Kidney (tissue), 14 donors: ENCODE measurements around the gene GAS7. TPM values are rescaled to one million over a fixed set of nuclear protein-coding genes. Genes with fewer than 3 reads are reported as not detected.

Experiments
- DNase-seq, 5 donors: peaks; one replicate each; pipeline ENCODE4 v3.0.0-alpha.2; 2013 to 2020
- FAIRE-seq: peaks from 2 replicates; lab custom pipeline; 2012; peaks lifted over from hg19 to GRCh38; lab: Jason Lieb, UNC
- H3K27ac ChIP-seq, 2 donors: one replicate each; pipeline ENCODE4 v1.7.0; 2013; ENCODE audit warnings: low read depth in 2 of 2, low read length in 2 of 2, inconsistent platforms in 1 of 2
- H3K27me3 ChIP-seq: one replicate; pipeline ENCODE4 v1.7.1; 2013; ENCODE audit warnings: low read length, inconsistent platforms; ENCODE audit not compliant: control insufficient read depth, insufficient read depth
- H3K36me3 ChIP-seq, 3 donors: one replicate each; pipeline versions ENCODE4 v1.7.0 to v1.7.1; 2013; ENCODE audit warnings: low read length in 3 of 3, control low read depth in 1 of 3, inconsistent platforms in 1 of 3; ENCODE audit not compliant: insufficient read depth in 3 of 3, control insufficient read depth in 2 of 3
- H3K4me1 ChIP-seq, 3 donors: one replicate each; pipeline versions ENCODE4 v1.7.0 to v1.7.1; 2013; ENCODE audit warnings: low read length in 3 of 3, inconsistent platforms in 1 of 3, low read depth in 1 of 3; ENCODE audit not compliant: control insufficient read depth in 2 of 3, insufficient read depth in 2 of 3
- H3K4me3 ChIP-seq, 3 donors: one replicate each; pipeline versions ENCODE4 v1.7.0 to v1.8.1; 2013; ENCODE audit warnings: low read length in 3 of 3, control low read depth in 1 of 3, inconsistent platforms in 1 of 3
- H3K9ac ChIP-seq, 3 donors: one replicate each; pipeline versions ENCODE4 v1.7.0 to v1.7.1; 2013; ENCODE audit warnings: low read length in 3 of 3, control low read depth in 1 of 3, inconsistent platforms in 1 of 3
- H3K9me3 ChIP-seq, 3 donors: one replicate each; pipeline versions ENCODE4 v1.7.0 to v1.7.1; 2013; ENCODE audit warnings: low read length in 3 of 3, control low read depth in 1 of 3, inconsistent platforms in 1 of 3; ENCODE audit not compliant: control insufficient read depth in 2 of 3, insufficient read depth in 1 of 3
- intact Hi-C: fragments of 100-400 bp; cut with DNase I; formaldehyde crosslinking; loops from one replicate; pipeline ENCODE4 v1.11.1; 2022
- polyA plus RNA-seq: library from polyadenylated mRNA; stranded (reverse); fragments of 350-450 nt; fragmentation: Illumina TruSeq; extraction: RNeasy Lipid Tissue Mini Kit (QIAGEN cat#74804); gene quantifications from one replicate; pipeline ENCODE4 v1.2.3, GENCODE V29; 2014; ENCODE audit warnings: low read depth, low replicate concordance; ENCODE audit not compliant: insufficient read depth
- total RNA-seq: library from RNA; stranded (reverse); fragmentation: NEBNext Ultra II Directional; extraction: Animal tissue kit (Norgen Biotek cat#: 25700); gene quantifications from one replicate; pipeline ENCODE4 v1.2.1, GENCODE V29; 2021
- TF ChIP-seq, protein P1 (sequence below): IDR thresholded peaks from 3 replicates; pipeline ENCODE4 v1.5.1; 2012; ENCODE audit warnings: mild to moderate bottlenecking, moderate library complexity, borderline replicate concordance; ENCODE audit not compliant: insufficient read depth; ENCODE audit errors: extremely low read depth
- donor health status: control.
- donor health status: control.
- donor health status: control.
- donor health status: control.
- donor health status: control.
- donor health status: DM: yes; HTN: yes; CAD: no.
- donor health status: Normal renal cell carcinoma (clear cell type).

GAS7 gene
- total and polyA plus RNA-seq, 2 donors from 2014 or later = 1.1 to 20.5 TPM

DNA sequence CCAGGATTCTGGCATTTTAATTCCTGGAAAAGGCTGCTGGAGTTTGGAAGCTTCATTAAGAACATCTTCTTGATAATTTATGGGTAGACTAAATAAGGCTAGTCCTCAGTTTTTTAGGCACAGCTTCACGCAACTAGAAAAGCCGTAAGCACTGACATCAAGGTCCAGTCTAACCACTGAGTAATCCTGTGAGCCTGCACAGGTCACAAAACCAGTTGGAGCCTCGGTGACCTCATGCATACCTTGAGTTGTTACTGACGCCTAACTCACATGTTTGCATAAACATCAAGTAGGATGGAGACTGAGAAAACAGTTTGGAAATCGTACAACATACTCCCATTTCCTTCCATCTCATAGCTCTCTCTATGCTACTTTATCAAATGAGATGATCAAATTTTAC, 229.5 kb downstream of the GAS7 start:
- no peaks in the 10 kb centered on the region for H3K27me3 ChIP-seq
- DNase-seq (peak in 1 of 5 donors; percentile 17), FAIRE-seq (no peak)
- H3K9me3 ChIP-seq = no peaks in the 10 kb centered on the region
- H3K27ac ChIP-seq = no peak overlapping the region
- H3K36me3 ChIP-seq = no peaks in the 10 kb centered on the region
- H3K4me1 ChIP-seq = no peaks in the 10 kb centered on the region
- intact Hi-C loops = no loop called here
- TF ChIP-seq, protein P1, sequence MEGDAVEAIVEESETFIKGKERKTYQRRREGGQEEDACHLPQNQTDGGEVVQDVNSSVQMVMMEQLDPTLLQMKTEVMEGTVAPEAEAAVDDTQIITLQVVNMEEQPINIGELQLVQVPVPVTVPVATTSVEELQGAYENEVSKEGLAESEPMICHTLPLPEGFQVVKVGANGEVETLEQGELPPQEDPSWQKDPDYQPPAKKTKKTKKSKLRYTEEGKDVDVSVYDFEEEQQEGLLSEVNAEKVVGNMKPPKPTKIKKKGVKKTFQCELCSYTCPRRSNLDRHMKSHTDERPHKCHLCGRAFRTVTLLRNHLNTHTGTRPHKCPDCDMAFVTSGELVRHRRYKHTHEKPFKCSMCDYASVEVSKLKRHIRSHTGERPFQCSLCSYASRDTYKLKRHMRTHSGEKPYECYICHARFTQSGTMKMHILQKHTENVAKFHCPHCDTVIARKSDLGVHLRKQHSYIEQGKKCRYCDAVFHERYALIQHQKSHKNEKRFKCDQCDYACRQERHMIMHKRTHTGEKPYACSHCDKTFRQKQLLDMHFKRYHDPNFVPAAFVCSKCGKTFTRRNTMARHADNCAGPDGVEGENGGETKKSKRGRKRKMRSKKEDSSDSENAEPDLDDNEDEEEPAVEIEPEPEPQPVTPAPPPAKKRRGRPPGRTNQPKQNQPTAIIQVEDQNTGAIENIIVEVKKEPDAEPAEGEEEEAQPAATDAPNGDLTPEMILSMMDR = no peak
- H3K4me3 ChIP-seq = no peak overlapping the region
- H3K9ac ChIP-seq = no peak overlapping the region

DNA sequence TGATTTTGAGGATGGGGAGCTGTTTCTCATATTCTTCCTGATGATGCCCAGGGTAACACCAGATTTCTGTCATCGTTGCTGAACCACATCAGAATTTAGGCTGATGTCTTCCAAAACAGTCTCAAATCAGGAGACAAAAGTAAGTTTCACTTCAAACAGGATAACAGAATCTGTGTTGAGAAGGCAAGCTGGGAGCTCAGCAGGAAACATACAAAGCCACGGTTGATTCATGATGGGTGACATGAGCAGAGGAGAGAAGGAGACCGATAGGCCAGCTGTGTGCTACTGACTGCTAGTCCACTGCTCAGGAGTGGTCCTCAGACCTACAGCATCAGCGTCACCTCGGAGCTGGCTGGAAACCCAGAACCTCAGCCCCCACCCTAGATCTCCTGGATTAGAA, 230.4 kb downstream of the GAS7 start:
- intact Hi-C loops = no loop called here
- H3K27me3 ChIP-seq = no peaks in the 10 kb centered on the region
- FAIRE-seq = no peak
- H3K9me3 ChIP-seq = no peaks in the 10 kb centered on the region
- TF ChIP-seq, protein P1 = no peak
- H3K4me3 ChIP-seq = no peak overlapping the region
- no peak overlapping the region for H3K27ac ChIP-seq
- DNase-seq = no peak
- no peaks in the 10 kb centered on the region for H3K4me1 ChIP-seq
- no peak overlapping the region for H3K9ac ChIP-seq
- no peaks in the 10 kb centered on the region for H3K36me3 ChIP-seq

DNA sequence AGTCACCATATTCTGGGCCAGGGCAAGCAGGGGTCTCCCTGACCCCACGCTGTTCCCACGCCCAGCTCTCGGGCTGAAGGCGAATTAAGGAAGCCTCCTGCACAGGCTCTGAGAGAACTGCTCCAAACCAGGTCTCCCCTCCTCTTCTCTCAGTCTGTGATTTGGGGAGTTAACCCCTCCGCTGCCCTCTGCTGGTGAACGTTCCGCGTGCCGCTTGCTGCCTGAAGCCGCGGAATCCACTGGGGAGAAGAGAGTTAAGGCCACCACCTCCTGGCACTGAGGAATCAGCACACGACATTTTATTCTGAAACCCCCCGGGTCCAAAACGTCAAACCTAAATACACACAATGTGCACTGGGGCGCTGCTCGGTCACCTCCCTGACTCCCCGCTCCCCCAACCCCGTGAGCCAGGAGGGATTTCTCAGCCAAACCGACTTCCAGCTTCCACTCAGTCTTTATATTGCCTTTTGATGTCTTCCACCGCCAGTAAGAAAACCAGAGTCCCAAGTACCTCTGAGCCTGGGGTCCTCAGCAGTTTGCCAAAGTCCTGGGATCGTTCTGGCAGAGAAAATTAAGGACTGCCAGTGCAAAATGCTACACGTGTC, 238.9 kb downstream of the GAS7 start:
- Histone ChIP-seq H3K9ac (no peak overlapping the region), H3K27ac (no peak overlapping the region), H3K36me3 (no peaks in the 10 kb centered on the region), H3K4me1 (no peaks in the 10 kb centered on the region), H3K9me3 (no peaks in the 10 kb centered on the region), H3K27me3 (no peaks in the 10 kb centered on the region), H3K4me3 (no peak overlapping the region)
- DNase-seq = peak in 4 of 5 donors; percentile 73 to 84 (median 78)
- TF ChIP-seq, protein P1 = no peak
- FAIRE-seq = no peak
- intact Hi-C loops = no loop called here
